ENCODE results near the gene TXNDC2. TPM values are rescaled to one million over a fixed set of nuclear protein-coding genes. Genes with fewer than 3 reads are reported as not detected.

Gene TXNDC2
- total and polyA plus RNA-seq, 9 of the 15 experiments (the other 6 are each of a cell fraction or from before 2014, with no cell fraction given), result 1.2 to 4.9 (median 2.3) TPM

GRCh38 chr18:9868857-9869714, 16.7 kb upstream of the TXNDC2 start:
- POLR2A ChIA-PET, result interaction anchor here (0.7 to 2.5 kb wide), 19 partner anchors 8 to 185 kb away, joined by 3 to 17 read pairs (median 6); partner anchors contain the start of genes TXNDC2 and VAPA
- H3K9me1 ChIP-seq (ENCODE audit: control insufficient read depth, insufficient read depth, low read length), result no peaks in the 10 kb centered on the region
- WGBS (ENCODE audit: insufficient coverage, low coverage, missing lambda C conversion rate), result 21% methylated on average over 6 of the region's 6 CpGs
- no peak for TF ChIP-seq ETS1 (conservative IDR thresholded peaks at IDR 0.05; ENCODE audit: control insufficient read depth, low read depth, low read length)
- no peak for TF ChIP-seq ZNF12 (CRISPR knock-in tag; IDR thresholded peaks at IDR 0.05)
- peak in 1 of 2 experiments; percentile 44 for TF ChIP-seq AFF1 (IDR thresholded peaks at IDR 0.05; ENCODE audit: low read depth in 1 of 2, partially characterized antibody in 2 of 2)
- TF ChIP-seq ERF (CRISPR knock-in tag; IDR thresholded peaks at IDR 0.05), result no peak; the same call in 1 of the 2 replicates
- no peak for TF ChIP-seq MAFK (IDR thresholded peaks at IDR 0.05; ENCODE audit: low read length)
- no peak for TF ChIP-seq CXXC5 (CRISPR knock-in tag; IDR thresholded peaks at IDR 0.05)
- TF ChIP-seq NR4A1 (CRISPR knock-in tag; IDR thresholded peaks at IDR 0.05), result peak; percentile 64; the same call in 1 of the 2 replicates
- no peak for TF ChIP-seq NR4A1 (tag; IDR thresholded peaks at IDR 0.05)
- TF ChIP-seq GABPB2 (CRISPR knock-in tag; conservative IDR thresholded peaks at IDR 0.05), result no peak
- no peak for TF ChIP-seq KLF1 (tag; IDR thresholded peaks at IDR 0.05)
- TF ChIP-seq KLF13 (tag; IDR thresholded peaks at IDR 0.05; ENCODE audit: borderline replicate concordance, low read depth), result peak; percentile 27; the same call in 1 of the 2 replicates
- TF ChIP-seq TEAD4 (IDR thresholded peaks at IDR 0.05; ENCODE audit: low read length), result peak; percentile 14; the same call in 1 of the 2 replicates
- no peak for TF ChIP-seq TEAD4 (CRISPR knock-in tag; IDR thresholded peaks at IDR 0.05; ENCODE audit: borderline replicate concordance)
- TF ChIP-seq TBL1XR1 (IDR thresholded peaks at IDR 0.05; ENCODE audit: low read length in 2 of 2), result peak in 1 of 2 experiments; percentile 49; a peak in 2 of 4 replicates
- no peak for TF ChIP-seq RBM22 (IDR thresholded peaks at IDR 0.05; ENCODE audit: low read depth, low read length, poor library complexity, severe bottlenecking)
- peak; percentile 42 for TF ChIP-seq RBFOX2 (IDR thresholded peaks at IDR 0.05; ENCODE audit: low read depth, low read length)

More at GRCh38 chr18:9868857-9869714, 16.7 kb upstream of the TXNDC2 start:
- no peak overlapping the region for H3K4me3 ChIP-seq
- peaks cover 24% of the 10 kb centered on the region for H3K9me3 ChIP-seq (replicated peaks; ENCODE audit: control insufficient read depth, insufficient read depth, low read depth, low read length)
- peak overlapping the region; percentile 72 for H3K4me2 ChIP-seq (ENCODE audit: insufficient read depth, low read length)
- ATAC-seq, result peak; percentile 42
- no peaks in the 10 kb centered on the region for H4K20me1 ChIP-seq (replicated peaks; ENCODE audit: control insufficient read depth, insufficient read depth, low read length)
- CTCF ChIA-PET (ENCODE audit: low intra/inter-chr PET ratio), result no interaction called here
- H3K27ac ChIP-seq (ENCODE audit: extremely low read depth, low read depth, low read length), result peak overlapping the region; percentile 92
- FAIRE-seq, result no peak
- H3K4me1 ChIP-seq (replicated peaks in 1 of 2; ENCODE audit: control insufficient read depth in 2 of 2, insufficient read depth in 2 of 2, low read length in 2 of 2), result peaks cover 23 to 61% of the 10 kb centered on the region in 2 experiments
- H3K79me2 ChIP-seq (ENCODE audit: control insufficient read depth, insufficient read depth, low read length), result peaks cover 3% of the 10 kb centered on the region; the same call in 1 of the 3 replicates
- peak overlapping the region in 1 of 2 experiments; percentile 72; a peak in 2 of 4 replicates for H3K9ac ChIP-seq (ENCODE audit: insufficient read depth in 1 of 2, low read depth in 2 of 2, low read length in 2 of 2)
- peak overlapping the region; percentile 79 for H2AFZ ChIP-seq (ENCODE audit: low read depth, low read length)
- intact Hi-C loops (cut with micrococcal nuclease) (no loop called here), in situ Hi-C loops (cut with MboI) (no loop called here)
- DNase-seq (ENCODE audit: extremely low read depth in 1 of 4, low spot score in 3 of 4), result peak in 1 of 4 experiments; percentile 47
- H3K36me3 ChIP-seq (ENCODE audit: control insufficient read depth, insufficient read depth, low read length), result no peaks in the 10 kb centered on the region
- BruUV-seq (replicated peaks), result TSS peak; percentile 93
- H3K27me3 ChIP-seq (ENCODE audit: control insufficient read depth in 2 of 2, insufficient read depth in 2 of 2, low read length in 2 of 2), result no peaks in the 10 kb centered on the region

All from K562 (cell line).